Measurements from ENCODE around the gene ZNHIT3. TPM values are rescaled to one million over a fixed set of nuclear protein-coding genes. Genes with fewer than 3 reads are reported as not detected.

Gene ZNHIT3
- polyA plus RNA-seq, 2 of the 4 experiments (the other 2 are of a cell fraction): 117 to 166 TPM

GRCh38 chr17:36535669-36536081, 49.2 kb downstream of the ZNHIT3 start (continued):
- TF ChIP-seq, protein P1, sequence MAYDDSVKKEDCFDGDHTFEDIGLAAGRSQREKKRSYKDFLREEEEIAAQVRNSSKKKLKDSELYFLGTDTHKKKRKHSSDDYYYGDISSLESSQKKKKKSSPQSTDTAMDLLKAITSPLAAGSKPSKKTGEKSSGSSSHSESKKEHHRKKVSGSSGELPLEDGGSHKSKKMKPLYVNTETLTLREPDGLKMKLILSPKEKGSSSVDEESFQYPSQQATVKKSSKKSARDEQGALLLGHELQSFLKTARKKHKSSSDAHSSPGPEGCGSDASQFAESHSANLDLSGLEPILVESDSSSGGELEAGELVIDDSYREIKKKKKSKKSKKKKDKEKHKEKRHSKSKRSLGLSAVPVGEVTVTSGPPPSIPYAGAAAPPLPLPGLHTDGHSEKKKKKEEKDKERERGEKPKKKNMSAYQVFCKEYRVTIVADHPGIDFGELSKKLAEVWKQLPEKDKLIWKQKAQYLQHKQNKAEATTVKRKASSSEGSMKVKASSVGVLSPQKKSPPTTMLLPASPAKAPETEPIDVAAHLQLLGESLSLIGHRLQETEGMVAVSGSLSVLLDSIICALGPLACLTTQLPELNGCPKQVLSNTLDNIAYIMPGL (CRISPR knock-in tag; IDR thresholded peaks at IDR 0.05; ENCODE audit: borderline replicate concordance): no peak
- TF ChIP-seq PHF8 (IDR thresholded peaks at IDR 0.05; ENCODE audit: borderline replicate concordance, low read depth) (peak; percentile 80; the same call in 1 of the 2 replicates), E2F6 (IDR thresholded peaks at IDR 0.05; ENCODE audit: borderline replicate concordance, low read depth) (no peak), SMC3 (IDR thresholded peaks at IDR 0.05) (no peak), GATA3 (IDR thresholded peaks at IDR 0.05; ENCODE audit: borderline replicate concordance) (no peak), CTCF (IDR thresholded peaks at IDR 0.05) (peak; percentile 21; the same call in 1 of the 3 replicates), RFX5 (IDR thresholded peaks at IDR 0.05) (no peak), POLR2AphosphoS2 (conservative IDR thresholded peaks at IDR 0.05; ENCODE audit: low read length) (no peak), RARB (CRISPR knock-in tag; IDR thresholded peaks at IDR 0.05) (no peak), MYC (IDR thresholded peaks at IDR 0.05; ENCODE audit: borderline replicate concordance, low read length) (no peak), HOXA7 (CRISPR knock-in tag; IDR thresholded peaks at IDR 0.05) (0 out of 2 replicates have a peak, but pooled peaks have one; percentile 11), RNF2 (IDR thresholded peaks at IDR 0.05; ENCODE audit: borderline replicate concordance, low read depth) (no peak), KDM1A (IDR thresholded peaks at IDR 0.05; ENCODE audit: low read depth) (peak; percentile 84), RCOR1 (IDR thresholded peaks at IDR 0.05; ENCODE audit: low read depth, low read length) (no peak), BCL3 (IDR thresholded peaks at IDR 0.05) (no peak; the same call in 2 of the 3 replicates), CHD4 (IDR thresholded peaks at IDR 0.05; ENCODE audit: borderline replicate concordance) (peak; percentile 76; the same call in 1 of the 2 replicates), ZC3H11A (IDR thresholded peaks at IDR 0.05) (no peak), HOXB5 (CRISPR knock-in tag; IDR thresholded peaks at IDR 0.05) (no peak)
- TF ChIP-seq, protein P2, sequence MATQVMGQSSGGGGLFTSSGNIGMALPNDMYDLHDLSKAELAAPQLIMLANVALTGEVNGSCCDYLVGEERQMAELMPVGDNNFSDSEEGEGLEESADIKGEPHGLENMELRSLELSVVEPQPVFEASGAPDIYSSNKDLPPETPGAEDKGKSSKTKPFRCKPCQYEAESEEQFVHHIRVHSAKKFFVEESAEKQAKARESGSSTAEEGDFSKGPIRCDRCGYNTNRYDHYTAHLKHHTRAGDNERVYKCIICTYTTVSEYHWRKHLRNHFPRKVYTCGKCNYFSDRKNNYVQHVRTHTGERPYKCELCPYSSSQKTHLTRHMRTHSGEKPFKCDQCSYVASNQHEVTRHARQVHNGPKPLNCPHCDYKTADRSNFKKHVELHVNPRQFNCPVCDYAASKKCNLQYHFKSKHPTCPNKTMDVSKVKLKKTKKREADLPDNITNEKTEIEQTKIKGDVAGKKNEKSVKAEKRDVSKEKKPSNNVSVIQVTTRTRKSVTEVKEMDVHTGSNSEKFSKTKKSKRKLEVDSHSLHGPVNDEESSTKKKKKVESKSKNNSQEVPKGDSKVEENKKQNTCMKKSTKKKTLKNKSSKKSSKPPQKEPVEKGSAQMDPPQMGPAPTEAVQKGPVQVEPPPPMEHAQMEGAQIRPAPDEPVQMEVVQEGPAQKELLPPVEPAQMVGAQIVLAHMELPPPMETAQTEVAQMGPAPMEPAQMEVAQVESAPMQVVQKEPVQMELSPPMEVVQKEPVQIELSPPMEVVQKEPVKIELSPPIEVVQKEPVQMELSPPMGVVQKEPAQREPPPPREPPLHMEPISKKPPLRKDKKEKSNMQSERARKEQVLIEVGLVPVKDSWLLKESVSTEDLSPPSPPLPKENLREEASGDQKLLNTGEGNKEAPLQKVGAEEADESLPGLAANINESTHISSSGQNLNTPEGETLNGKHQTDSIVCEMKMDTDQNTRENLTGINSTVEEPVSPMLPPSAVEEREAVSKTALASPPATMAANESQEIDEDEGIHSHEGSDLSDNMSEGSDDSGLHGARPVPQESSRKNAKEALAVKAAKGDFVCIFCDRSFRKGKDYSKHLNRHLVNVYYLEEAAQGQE (IDR thresholded peaks at IDR 0.05): no peak; the same call in 1 of the 2 replicates
